Lower leg skin (tissue), 4 donors: ENCODE data around the gene HNRNPU. TPM values are rescaled to one million over a fixed set of nuclear protein-coding genes. Genes with fewer than 3 reads are reported as not detected.
A peak's percentile ranks its signal among the peaks of the same experiment; 100 is the strongest.
"Not testable (repeated sequence)": the region's sequence is repeated elsewhere in the genome, so short reads cannot be mapped to it uniquely, and the experiment has no call there.

Source experiments
- DNase-seq, 2 donors: peaks; one replicate each; pipeline ENCODE4 v3.0.0-alpha.2; 2019; ENCODE audit warnings: low spot score in 2 of 2
- H3K4me3 ChIP-seq: fragments of 200-600 bp; sonication (generic); 2 replicates; pipeline ENCODE4 v1.5.1; 2017; ENCODE audit warnings: mild to moderate bottlenecking, low read depth; ENCODE audit not compliant: poor library complexity, severe bottlenecking
- POLR2A ChIP-seq, 2 donors: fragments of 450-650 bp; IDR thresholded peaks; one replicate each; pipeline ENCODE4 v1.6.1; 2016 to 2017; ENCODE audit warnings: antibody characterized with exemption in 2 of 2, mild to moderate bottlenecking in 1 of 2, moderate library complexity in 1 of 2
- WGBS, 2 donors: methylation state at CpG; one replicate each; pipeline ENCODE4 v1.1.5; 2018; 5-methylcytosine and 5-hydroxymethylcytosine counted together
- intact Hi-C: fragments of 100-400 bp; cut with DNase I; formaldehyde crosslinking; loops from one replicate; pipeline ENCODE4 v1.15.0; 2023; ENCODE audit warnings: low total_unique reads
- total RNA-seq, 4 donors: library from RNA; depleted of rRNA; stranded (reverse); fragments of >200 nt; gene quantifications; one replicate each; pipeline ENCODE4 v1.1.0, GENCODE V29; 2016
- TF ChIP-seq, protein P1 (sequence below), 3 donors: fragments of 450-650 bp; IDR thresholded peaks; one replicate each; pipeline ENCODE4 v1.5.1; 2016; ENCODE audit warnings: antibody characterized with exemption in 3 of 3, mild to moderate bottlenecking in 3 of 3, moderate library complexity in 2 of 3

Gene HNRNPU
- total RNA-seq, 4 donors from 2014 or later = 183 to 262 (median 209) TPM

GRCh38 chr1:244836135-244836521, 28.2 kb downstream of the HNRNPU start:
- no peak for TF ChIP-seq POLR2A (IDR thresholded peaks at IDR 0.05)
- TF ChIP-seq, protein P1, sequence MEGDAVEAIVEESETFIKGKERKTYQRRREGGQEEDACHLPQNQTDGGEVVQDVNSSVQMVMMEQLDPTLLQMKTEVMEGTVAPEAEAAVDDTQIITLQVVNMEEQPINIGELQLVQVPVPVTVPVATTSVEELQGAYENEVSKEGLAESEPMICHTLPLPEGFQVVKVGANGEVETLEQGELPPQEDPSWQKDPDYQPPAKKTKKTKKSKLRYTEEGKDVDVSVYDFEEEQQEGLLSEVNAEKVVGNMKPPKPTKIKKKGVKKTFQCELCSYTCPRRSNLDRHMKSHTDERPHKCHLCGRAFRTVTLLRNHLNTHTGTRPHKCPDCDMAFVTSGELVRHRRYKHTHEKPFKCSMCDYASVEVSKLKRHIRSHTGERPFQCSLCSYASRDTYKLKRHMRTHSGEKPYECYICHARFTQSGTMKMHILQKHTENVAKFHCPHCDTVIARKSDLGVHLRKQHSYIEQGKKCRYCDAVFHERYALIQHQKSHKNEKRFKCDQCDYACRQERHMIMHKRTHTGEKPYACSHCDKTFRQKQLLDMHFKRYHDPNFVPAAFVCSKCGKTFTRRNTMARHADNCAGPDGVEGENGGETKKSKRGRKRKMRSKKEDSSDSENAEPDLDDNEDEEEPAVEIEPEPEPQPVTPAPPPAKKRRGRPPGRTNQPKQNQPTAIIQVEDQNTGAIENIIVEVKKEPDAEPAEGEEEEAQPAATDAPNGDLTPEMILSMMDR (IDR thresholded peaks at IDR 0.05) = no peak
- WGBS, 2 donors = 0 to 1% methylated on average over 7 of the region's 7 CpGs
- peak overlapping the region; percentile 39 for H3K4me3 ChIP-seq
- intact Hi-C loops = loop anchor here (10.0 kb wide), 1 partner anchor 129 kb away; a partner anchor contains a TSS
- DNase-seq = no peak

DNA sequence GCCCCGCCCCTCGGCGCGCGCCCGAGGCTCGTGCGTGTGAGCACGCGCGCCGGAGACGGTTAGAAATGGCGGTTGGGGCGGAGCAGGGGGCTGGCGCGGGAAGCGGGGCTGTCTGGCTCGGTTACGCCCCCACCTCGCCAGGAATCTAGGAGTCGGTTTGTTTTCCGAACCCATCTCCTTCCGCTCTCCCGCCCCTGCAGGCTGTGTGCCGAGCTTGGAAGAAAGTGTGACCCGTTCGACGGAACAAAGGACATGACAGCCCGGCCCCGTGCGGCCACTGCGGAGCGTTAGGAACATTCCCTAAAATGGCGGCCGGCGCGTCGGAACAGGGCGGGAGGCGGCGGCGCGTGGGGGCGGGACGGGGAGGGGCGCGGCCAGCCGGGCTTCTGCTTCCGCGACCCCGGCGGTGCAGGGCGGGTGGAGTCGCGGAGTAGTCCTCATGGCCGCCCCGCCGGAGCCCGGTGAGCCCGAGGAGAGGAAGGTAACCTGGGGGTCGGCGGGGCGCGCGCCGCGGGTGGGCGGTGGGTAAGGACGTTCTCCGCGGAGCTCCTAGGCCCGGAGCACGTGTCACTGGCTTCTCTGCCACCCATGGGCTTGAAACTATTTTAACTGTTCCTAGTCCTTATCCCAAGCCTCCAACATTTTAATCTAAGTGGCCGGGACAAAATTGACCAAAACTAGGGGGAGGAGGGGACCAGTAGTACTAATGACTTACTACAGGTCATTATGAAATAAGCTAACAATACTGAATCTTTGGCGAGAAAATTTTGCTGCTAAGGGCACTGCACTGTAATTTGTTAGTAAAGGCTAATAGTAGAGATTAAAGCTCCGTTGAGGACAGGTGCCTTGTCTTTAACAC, 28.8 kb downstream of the HNRNPU start, which contains the start of gene COX20:
TSS of gene COX20 (plus strand) at position 383 of the 859 bp plus-strand sequence. CDS start at position 440, 57 bp downstream.
- intact Hi-C loops = loop anchor here (10.0 kb wide), 1 partner anchor 129 kb away; a partner anchor contains a TSS
- 0 to 1% methylated on average over 34 to 55 of the region's 77 CpGs for WGBS, 2 donors
- peak within 1 kb of the TSS; percentile 43 for H3K4me3 ChIP-seq
- DNase-seq = peak; percentile 87 to 97
- TF ChIP-seq, protein P1 (IDR thresholded peaks at IDR 0.05) = no peak
- TF ChIP-seq POLR2A (IDR thresholded peaks at IDR 0.05) = peak in 1 of 2 donors; percentile 16

- intact Hi-C loops = loop anchor here (10.0 kb wide), 1 partner anchor 130 kb away; a partner anchor contains a TSS
- WGBS, 2 donors = 0 to 1% methylated on average over 39 to 47 of the region's 49 CpGs
- H3K4me3 ChIP-seq = peak overlapping the region; percentile 43
- TF ChIP-seq, protein P1 (IDR thresholded peaks at IDR 0.05) = no peak
- no peak for TF ChIP-seq POLR2A (IDR thresholded peaks at IDR 0.05)
- DNase-seq = peak; percentile 87 to 97
Measured at GRCh38 chr1:244834543-244835275, 29.6 kb downstream of the HNRNPU start.

DNA sequence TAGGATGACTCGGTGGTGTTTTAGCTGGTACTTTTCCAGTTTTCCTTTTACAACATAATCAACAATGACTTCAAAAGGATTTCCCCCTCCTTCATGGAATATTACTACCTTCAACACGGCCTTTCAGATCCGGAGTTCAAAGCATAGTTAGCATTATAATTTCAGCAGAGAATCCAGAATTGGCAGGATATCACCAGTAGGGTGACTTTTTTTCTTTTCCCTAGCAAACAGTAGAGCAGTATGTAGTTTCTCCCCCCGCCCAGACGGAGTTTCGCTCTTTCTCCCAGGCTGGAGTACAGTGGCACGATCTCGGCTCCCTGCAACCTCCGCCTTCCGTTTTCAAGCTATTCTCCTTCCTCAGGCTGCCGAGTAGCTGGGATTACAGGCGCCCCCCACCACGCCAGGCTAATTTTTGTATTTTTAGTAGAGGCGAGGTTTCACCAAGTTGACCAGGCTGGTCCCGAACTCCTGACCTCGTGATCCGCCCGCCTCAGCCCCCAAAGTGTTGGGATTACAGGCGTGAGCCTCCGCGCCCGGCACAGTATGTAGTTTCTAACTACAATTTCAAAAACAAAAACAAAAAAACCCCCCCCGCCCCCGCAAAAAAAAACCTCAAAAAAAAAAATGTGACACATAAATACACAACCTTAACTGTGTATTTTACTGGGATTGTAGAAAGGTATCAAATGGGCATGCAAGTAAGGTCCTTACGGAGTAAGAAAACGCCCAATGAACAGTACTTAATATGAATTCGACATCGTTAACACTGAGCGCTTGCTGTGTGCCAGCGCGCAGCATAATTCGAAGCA, 30.4 kb downstream of the HNRNPU start:
- no peak for TF ChIP-seq POLR2A (IDR thresholded peaks at IDR 0.05)
- TF ChIP-seq, protein P1 (IDR thresholded peaks at IDR 0.05) = peak in 1 of 3 donors; percentile 40
- DNase-seq = peak; percentile 54 to 93
- intact Hi-C loops = loop anchor here (10.0 kb wide), 1 partner anchor 131 kb away; a partner anchor contains a TSS
- peak overlapping the region; percentile 43 for H3K4me3 ChIP-seq
- WGBS, 2 donors = 0 to 1% methylated on average over 32 of the region's 32 CpGs

- not testable (repeated sequence) for H3K4me3 ChIP-seq, DNase-seq
- intact Hi-C loops = loop anchor here (10.0 kb wide), 1 partner anchor 132 kb away; a partner anchor contains a TSS
- WGBS, 2 donors = 32 to 35% methylated on average over 8 of the region's 8 CpGs
Measured at GRCh38 chr1:244833260-244833659, 31.1 kb downstream of the HNRNPU start.
